HCT116 (cell line): ENCODE measurements around the gene ZNF747. TPM values are rescaled to one million over a fixed set of nuclear protein-coding genes. Genes with fewer than 3 reads are reported as not detected.

Source experiments
- ATAC-seq: fragments of 200-7000 bp; cut with Tn5 transposase; 2 replicates; pipeline ENCODE4 v1.9.1; 2020; ENCODE audit warnings: mild to moderate bottlenecking, moderate library complexity
- BruUV-seq: library from RNA; stranded (reverse); fragments of 400-500 nt; replicated peaks from 2 replicates; lab custom pipeline; 2021; lab: Mats Ljungman, UMichigan
- CTCF ChIA-PET: fragments of 300-600 bp; sonication (Branson Sonifier 250); formaldehyde crosslinking; loops from one replicate; lab custom pipeline; 2021; ENCODE audit warnings: antibody characterized with exemption; lab: Charles Lee
- POLR2A ChIA-PET: fragments of 300-600, 350-600 bp; sonication (Branson Sonifier 250); formaldehyde crosslinking; loops from one replicate; lab custom pipeline; 2021; ENCODE audit warnings: antibody characterized with exemption; lab: Charles Lee
- RAD21 ChIA-PET, 2 experiments: fragments of 300-600 bp; sonication (Branson Sonifier 250); formaldehyde crosslinking; loops; one replicate each; lab custom pipeline; 2023; ENCODE audit warnings: low total read pairs in 2 of 2; ENCODE audit not compliant: uncharacterized antibody in 2 of 2, unreplicated experiment in 2 of 2, low non-redundant PET in 1 of 2; lab: Charles Lee
- DNase-seq: peaks from one replicate; pipeline ENCODE4 v3.0.0-alpha.2; 2010; ENCODE audit warnings: low read depth, low spot score
- H2AFZ ChIP-seq: fragments of 200-600 bp; shearing (Covaris generic), sonication (generic); 2 replicates; pipeline ENCODE4 v1.6.1; 2017; ENCODE audit warnings: low read depth, mixed run types, mixed read lengths, antibody characterized with exemption, low read length; ENCODE audit not compliant: poor library complexity, severe bottlenecking
- H3K27ac ChIP-seq: 2 replicates; pipeline ENCODE4 v1.5.1; 2012; ENCODE audit warnings: low read depth, low read length
- H3K27me3 ChIP-seq: fragments of 200-600 bp; sonication (generic); 2 replicates; pipeline ENCODE4 v1.6.1; 2016; ENCODE audit warnings: mixed run types, low read length, mixed read lengths; ENCODE audit not compliant: insufficient read depth
- H3K36me3 ChIP-seq, 2 experiments: fragments of 200-500 bp in 1 of 2; fragments of 200-600 bp in 1 of 2; sonication (Bioruptor generic) in 1 of 2; sonication (generic) in 1 of 2; 2 replicates each; pipeline versions ENCODE4 v1.5.1 to v1.6.1; 2014 to 2016; ENCODE audit warnings: low read length in 2 of 2, inconsistent platforms in 1 of 2, mixed read lengths in 1 of 2, mixed run types in 1 of 2; ENCODE audit not compliant: insufficient read depth in 2 of 2, control insufficient read depth in 1 of 2
- H3K4me1 ChIP-seq, 2 experiments: fragments of 200-600 bp in 1 of 2; sonication (generic) in 1 of 2; 2 replicates each; pipeline versions ENCODE4 v1.5.1 to v1.6.1; 2012 to 2017; ENCODE audit warnings: low read length in 2 of 2, inconsistent platforms in 1 of 2, mild to moderate bottlenecking in 1 of 2, mixed read lengths in 1 of 2, mixed run types in 1 of 2, moderate library complexity in 1 of 2; ENCODE audit not compliant: insufficient read depth in 2 of 2, control insufficient read depth in 1 of 2
- H3K4me2 ChIP-seq: fragments of 200-600 bp; sonication (generic); 2 replicates; pipeline ENCODE4 v1.6.1; 2017; ENCODE audit warnings: mixed run types, low read length, mixed read lengths
- H3K4me3 ChIP-seq, 2 experiments: fragments of 200-600 bp in 1 of 2; sonication (generic) in 1 of 2; replicated peaks in 1 of 2; 2 replicates each; pipeline ENCODE4 v1.5.1; 2011 to 2016; ENCODE audit warnings: low read length in 2 of 2, control low read depth in 1 of 2, low read depth in 1 of 2, mild to moderate bottlenecking in 1 of 2, mixed read lengths in 1 of 2, mixed run types in 1 of 2
- H3K79me2 ChIP-seq: fragments of 200-600 bp; sonication (generic); 2 replicates; pipeline ENCODE4 v1.6.1; 2017; ENCODE audit warnings: mild to moderate bottlenecking, mixed run types, low read length, moderate library complexity, mixed read lengths; ENCODE audit not compliant: insufficient read depth
- H3K9ac ChIP-seq: fragments of 200-600 bp; sonication (generic); 2 replicates; pipeline ENCODE4 v1.6.1; 2016; ENCODE audit warnings: low read length, mixed read lengths
- H3K9me2 ChIP-seq: fragments of 200-600 bp; sonication (generic), shearing (Covaris generic); 2 replicates; pipeline ENCODE4 v1.6.1; 2017; ENCODE audit warnings: mixed run types, mild to moderate bottlenecking, moderate library complexity; ENCODE audit not compliant: insufficient read depth
- H3K9me3 ChIP-seq, 2 experiments: fragments of 200-500 bp in 1 of 2; fragments of 200-600 bp in 1 of 2; sonication (Bioruptor generic) in 1 of 2; sonication (generic) in 1 of 2; 2 replicates each; pipeline ENCODE4 v1.6.1; 2014 to 2017; ENCODE audit warnings: low read length in 2 of 2, mixed read lengths in 2 of 2, inconsistent platforms in 1 of 2, low read depth in 1 of 2, mild to moderate bottlenecking in 1 of 2, mixed run types in 1 of 2, moderate library complexity in 1 of 2; ENCODE audit not compliant: control insufficient read depth in 1 of 2, insufficient read depth in 1 of 2
- H4K20me1 ChIP-seq: fragments of 200-600 bp; sonication (generic), shearing (Covaris generic); 2 replicates; pipeline ENCODE4 v1.6.1; 2017; ENCODE audit warnings: mixed run types, mild to moderate bottlenecking, moderate library complexity; ENCODE audit not compliant: insufficient read depth
- ATF3 ChIP-seq: IDR thresholded peaks from 2 replicates; pipeline ENCODE4 v1.6.1; 2012
- CBX3 ChIP-seq: IDR thresholded peaks from 2 replicates; pipeline ENCODE4 v1.6.1; 2012; ENCODE audit warnings: low read depth
- CEBPB ChIP-seq: IDR thresholded peaks from 2 replicates; pipeline ENCODE4 v1.6.1; 2012; ENCODE audit warnings: low read depth
- CTCF ChIP-seq, 3 experiments: fragments of 200-600 bp in 1 of 3; sonication (generic) in 1 of 3; IDR thresholded peaks in 2 of 3; conservative IDR thresholded peaks in 1 of 3; 2 replicates each; pipeline ENCODE4 v1.5.1; 2012 to 2017; ENCODE audit warnings: low read depth in 2 of 3, low read length in 2 of 3, antibody characterized with exemption in 1 of 3, borderline replicate concordance in 1 of 3, control low read depth in 1 of 3, mild to moderate bottlenecking in 1 of 3, mixed read lengths in 1 of 3, mixed run types in 1 of 3, moderate library complexity in 1 of 3; ENCODE audit not compliant: insufficient read depth in 1 of 3
- EGR1 ChIP-seq: IDR thresholded peaks from 2 replicates; pipeline ENCODE4 v1.6.1; 2012; ENCODE audit warnings: low read depth
- ELF1 ChIP-seq: IDR thresholded peaks from 2 replicates; pipeline ENCODE4 v1.6.1; 2012; ENCODE audit warnings: low read depth, borderline replicate concordance
- EZH2 ChIP-seq: fragments of 200-600 bp; sonication (generic); IDR thresholded peaks from 2 replicates; pipeline ENCODE4 v1.6.1; 2017; ENCODE audit warnings: antibody characterized with exemption, mixed run types
- EZH2phosphoT487 ChIP-seq: fragments of 200-600 bp; IDR thresholded peaks from 2 replicates; pipeline ENCODE4 v1.6.1; 2018; ENCODE audit warnings: antibody characterized with exemption, borderline replicate concordance
- FOSL1 ChIP-seq: IDR thresholded peaks from 2 replicates; pipeline ENCODE4 v1.6.1; 2012; ENCODE audit warnings: low read depth
- JUND ChIP-seq: IDR thresholded peaks from 2 replicates; pipeline ENCODE4 v1.6.1; 2012
- POLR2A ChIP-seq: IDR thresholded peaks from 2 replicates; pipeline ENCODE4 v1.7.0; 2011; ENCODE audit warnings: borderline replicate concordance; ENCODE audit not compliant: insufficient read depth, insufficient read length; ENCODE audit errors: extremely low read depth
- SP1 ChIP-seq: IDR thresholded peaks from 2 replicates; pipeline ENCODE4 v1.6.1; 2012; ENCODE audit warnings: low read depth
- SRF ChIP-seq: IDR thresholded peaks from 2 replicates; pipeline ENCODE4 v1.6.1; 2012; ENCODE audit warnings: low read depth
- TCF7L2 ChIP-seq: IDR thresholded peaks from 2 replicates; pipeline ENCODE4 v1.7.0; 2011; ENCODE audit warnings: borderline replicate concordance, inconsistent platforms; ENCODE audit not compliant: insufficient read depth, insufficient read length; ENCODE audit errors: extremely low read depth
- YY1 ChIP-seq: IDR thresholded peaks from 2 replicates; pipeline ENCODE4 v1.6.1; 2011; ENCODE audit warnings: low read length, low read depth, moderate library complexity, mild to moderate bottlenecking; ENCODE audit not compliant: insufficient replicate concordance; ENCODE audit errors: extremely low read depth
- ZFX ChIP-seq: fragments of 450-650 bp; IDR thresholded peaks from 2 replicates; pipeline ENCODE4 v1.6.1; 2017
- ZNF274 ChIP-seq: fragments of 200-500 bp; sonication (Bioruptor generic); IDR thresholded peaks from 2 replicates; pipeline ENCODE4 v1.6.1; 2014; ENCODE audit warnings: mild to moderate bottlenecking, low read depth, low read length, inconsistent platforms
- intact Hi-C: fragments of 100-400 bp; cut with micrococcal nuclease; formaldehyde crosslinking; loops from 2 replicates; pipeline ENCODE4 v1.10.0; 2022
- total RNA-seq: library from RNA; stranded (reverse); gene quantifications from one replicate; pipeline ENCODE4 v1.2.1, GENCODE V29; 2021; ENCODE audit not compliant: unreplicated experiment

ZNF747 gene
- total RNA-seq, 1 experiment from 2014 or later = 2.1 TPM

- no TSS peak for BruUV-seq
- Histone ChIP-seq H3K36me3 (no peaks in the 10 kb centered on the region), H3K4me3 (no peak overlapping the region), H3K9ac (no peak overlapping the region), H3K4me1 (peaks cover 0 to 6% of the 10 kb centered on the region in 2 experiments; a peak in 2 of 4 replicates), H2AFZ (no peak overlapping the region), H3K4me2 (no peak overlapping the region), H4K20me1 (no peaks in the 10 kb centered on the region), H3K9me2 (no peaks in the 10 kb centered on the region), H3K79me2 (no peaks in the 10 kb centered on the region), H3K27me3 (no peaks in the 10 kb centered on the region), H3K9me3 (no peaks in the 10 kb centered on the region), H3K27ac (no peak overlapping the region)
- no peak for TF ChIP-seq CTCF (IDR thresholded peaks at IDR 0.05 in 2 of 3, conservative IDR thresholded peaks at IDR 0.05 in 1 of 3; ENCODE audit: borderline replicate concordance in 1 of 3, insufficient read depth in 1 of 3, low read depth in 2 of 3, low read length in 2 of 3)
- TF ChIP-seq ATF3 = no peak
- TF ChIP-seq EZH2 = no peak
- TF ChIP-seq ZFX = no peak
- TF ChIP-seq YY1 = no peak
- TF ChIP-seq EZH2phosphoT487 = no peak
- TF ChIP-seq JUND = no peak
- no peak for TF ChIP-seq CBX3
- no peak for TF ChIP-seq SRF
- no peak for TF ChIP-seq ELF1
- TF ChIP-seq CEBPB = no peak
- TF ChIP-seq POLR2A = no peak
- no peak for TF ChIP-seq ZNF274
- TF ChIP-seq SP1 = no peak
- TF ChIP-seq FOSL1 = no peak
- TF ChIP-seq TCF7L2 = no peak
- no peak for TF ChIP-seq EGR1
- ChIA-PET RAD21 (no interaction called here), POLR2A (no interaction called here), CTCF (no interaction called here)
- intact Hi-C loops = no loop called here
- no peak for DNase-seq
- no peak for ATAC-seq
Observed at GRCh38 chr16:30484887-30485286, 49.8 kb downstream of the ZNF747 start.
